Fibroblast of upper back skin (primary cell): ENCODE data around the gene GRIK4.

Source experiments
- DNase-seq: peaks from one replicate; pipeline ENCODE4 v3.0.0-alpha.2; 2013

Gene GRIK4

GRCh38 chr11:120818097-120818496 lies 306.5 kb downstream of the GRIK4 start:
- DNase-seq, result no peak

DNA sequence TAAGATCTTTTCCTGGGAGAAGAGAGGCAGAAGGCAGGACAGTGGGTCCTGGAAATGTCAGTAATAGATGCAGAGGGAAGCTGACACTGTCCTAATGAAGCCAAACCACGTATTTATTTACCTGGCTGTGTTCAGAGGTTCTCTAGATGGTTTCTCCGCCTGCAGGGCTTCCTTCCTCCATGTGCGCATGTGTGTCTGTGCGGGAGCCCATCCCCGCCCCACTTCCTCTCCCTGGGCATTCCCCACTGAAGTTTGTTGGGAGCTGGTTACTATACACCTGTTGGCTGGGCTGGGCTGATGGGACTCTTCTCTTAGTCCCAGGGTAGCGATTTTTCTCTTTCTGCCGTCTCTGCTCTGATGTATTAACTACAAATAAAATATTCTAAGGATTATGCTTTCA lies 307.5 kb downstream of the GRIK4 start:
- no peak for DNase-seq

DNA sequence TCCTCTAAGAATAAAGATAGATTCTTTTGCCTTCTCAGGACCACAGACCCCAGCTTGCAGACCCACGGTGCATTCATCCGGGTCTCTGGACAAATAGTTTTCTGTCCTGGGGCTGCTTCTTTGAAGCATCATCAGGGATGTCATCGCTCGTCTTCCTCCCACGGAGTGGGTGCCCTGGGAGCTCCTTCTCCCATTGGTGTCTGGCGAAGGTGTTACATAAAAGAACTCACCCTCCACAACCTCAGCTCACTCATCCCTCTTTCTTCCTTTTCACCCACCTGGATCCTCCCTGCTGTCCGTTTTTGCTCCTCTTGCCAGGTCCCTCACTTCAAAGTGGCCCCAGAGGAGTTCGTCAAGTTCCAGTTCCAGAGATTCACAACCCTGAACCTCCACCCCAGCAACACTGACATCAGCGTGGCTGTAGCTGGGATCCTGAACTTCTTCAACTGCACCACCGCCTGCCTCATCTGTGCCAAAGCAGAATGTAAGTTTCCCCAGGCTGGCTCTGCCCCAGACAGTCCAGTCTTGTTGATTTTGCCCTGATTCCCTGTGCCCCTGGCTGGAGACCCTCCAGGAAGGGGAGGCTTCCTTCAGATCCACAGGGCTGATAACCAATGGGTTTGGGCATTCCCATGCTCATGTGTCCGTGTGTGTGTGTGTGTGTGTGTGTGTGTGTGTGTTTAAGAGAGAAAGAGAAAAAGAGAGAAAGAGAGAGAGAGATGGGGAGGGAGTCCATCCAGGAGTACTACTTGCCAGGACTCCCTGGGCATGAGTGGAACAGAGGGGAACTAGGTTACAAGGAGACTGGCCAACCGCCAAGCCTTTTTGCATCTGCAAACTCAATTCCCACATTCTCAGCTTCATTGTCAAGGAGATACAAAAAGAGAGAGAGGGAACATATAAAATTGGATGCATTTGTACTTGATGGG lies 308.2 kb downstream of the GRIK4 start:
- DNase-seq, result no peak

- no peak for DNase-seq
Measured at GRCh38 chr11:120823159-120823558, 311.6 kb downstream of the GRIK4 start.

DNA sequence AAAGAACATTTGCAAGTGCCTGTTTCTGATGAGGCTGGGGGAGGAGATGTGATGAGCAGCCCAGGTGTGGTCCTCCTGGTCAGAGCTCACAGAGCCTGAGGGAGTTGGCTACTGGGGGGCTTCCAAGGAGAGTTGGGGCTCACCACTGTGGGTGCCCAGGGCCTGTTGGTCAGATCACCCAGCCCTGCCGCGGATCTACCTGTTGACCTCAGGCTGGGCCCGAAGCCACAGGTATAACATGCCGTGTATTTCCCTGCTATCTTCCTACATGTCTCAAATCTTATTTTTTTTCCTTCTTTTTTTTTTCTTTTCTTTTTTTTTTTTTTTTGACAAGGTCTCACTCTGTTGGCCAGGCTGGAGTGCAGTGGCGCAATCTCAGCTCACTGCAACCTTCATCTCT lies 312.7 kb downstream of the GRIK4 start:
- no peak for DNase-seq

- no peak for DNase-seq
Measured at GRCh38 chr11:120827198-120827597, 315.6 kb downstream of the GRIK4 start.

GRCh38 chr11:120827820-120828219 lies 316.3 kb downstream of the GRIK4 start:
- DNase-seq, result no peak

GRCh38 chr11:120828847-120829246 lies 317.3 kb downstream of the GRIK4 start:
- no peak for DNase-seq

- DNase-seq, result no peak
Measured at GRCh38 chr11:120830085-120830620, 318.6 kb downstream of the GRIK4 start.

DNA sequence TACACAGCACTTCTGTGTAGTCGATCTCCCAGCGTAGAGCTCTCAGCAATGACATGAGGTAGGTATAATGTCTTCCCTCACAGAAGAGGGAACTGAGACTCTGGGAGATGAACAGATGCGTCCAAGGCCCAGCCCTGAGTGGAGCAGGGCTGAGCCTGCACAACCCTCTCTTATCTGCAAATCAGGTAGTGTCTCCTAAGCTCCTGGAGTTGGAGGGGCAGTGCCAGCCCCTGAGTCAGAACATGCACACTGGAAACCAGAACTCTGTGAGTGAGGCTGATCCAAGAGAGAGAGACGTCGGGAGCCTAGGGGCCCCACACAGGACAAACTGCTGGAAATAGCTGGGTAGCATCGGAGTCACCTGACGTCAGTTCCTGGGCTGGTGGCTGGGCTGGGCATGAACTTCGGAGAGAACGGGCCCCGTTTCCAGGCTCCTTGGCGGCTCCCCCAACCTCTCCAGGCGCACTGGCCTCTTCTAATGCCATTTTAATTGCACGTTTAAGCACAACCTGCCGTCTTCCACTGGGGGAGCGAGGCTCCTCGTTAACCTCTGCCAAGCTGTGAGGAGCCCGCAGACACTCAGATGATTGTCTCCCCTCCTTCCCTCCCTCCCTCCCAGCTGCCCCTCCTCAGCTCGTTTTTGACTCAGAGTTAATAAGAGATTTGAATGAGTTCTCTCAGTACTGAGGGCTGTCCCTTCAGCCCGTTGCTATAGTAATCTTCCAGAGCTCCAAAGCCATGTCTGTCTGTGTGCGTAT lies 321.1 kb downstream of the GRIK4 start:
- no peak for DNase-seq

GRCh38 chr11:120834686-120835210 lies 323.2 kb downstream of the GRIK4 start:
- DNase-seq, result no peak

DNA sequence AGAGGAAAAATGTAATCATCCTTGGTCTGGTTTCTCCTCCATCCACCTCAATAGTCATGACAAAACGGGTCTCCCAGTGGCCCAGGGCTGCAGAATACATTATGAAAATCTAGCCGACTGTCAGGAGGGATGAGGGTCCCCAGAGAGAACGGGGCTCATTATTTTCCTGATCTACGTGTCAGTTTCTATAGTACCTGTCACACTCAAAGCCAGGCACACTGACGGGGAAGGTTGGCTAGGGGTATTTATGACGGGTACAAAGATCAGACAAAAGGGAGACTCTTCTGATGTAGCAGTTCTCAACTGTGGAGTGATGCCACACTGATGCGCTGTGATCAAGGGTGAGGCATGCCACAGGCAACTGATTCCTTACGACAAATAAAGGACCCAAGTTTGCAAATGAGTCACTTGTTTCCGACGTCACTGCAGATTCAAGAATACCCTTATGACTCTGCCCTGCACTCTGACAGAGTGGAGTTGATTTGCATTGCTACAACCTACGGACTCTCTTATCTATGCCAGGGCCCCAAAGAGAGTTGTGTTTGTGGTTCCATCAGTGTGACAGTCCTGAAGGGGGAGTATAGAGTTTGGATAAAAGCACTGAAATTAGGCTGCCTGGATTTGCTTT lies 324.2 kb downstream of the GRIK4 start:
- DNase-seq, result no peak

DNA sequence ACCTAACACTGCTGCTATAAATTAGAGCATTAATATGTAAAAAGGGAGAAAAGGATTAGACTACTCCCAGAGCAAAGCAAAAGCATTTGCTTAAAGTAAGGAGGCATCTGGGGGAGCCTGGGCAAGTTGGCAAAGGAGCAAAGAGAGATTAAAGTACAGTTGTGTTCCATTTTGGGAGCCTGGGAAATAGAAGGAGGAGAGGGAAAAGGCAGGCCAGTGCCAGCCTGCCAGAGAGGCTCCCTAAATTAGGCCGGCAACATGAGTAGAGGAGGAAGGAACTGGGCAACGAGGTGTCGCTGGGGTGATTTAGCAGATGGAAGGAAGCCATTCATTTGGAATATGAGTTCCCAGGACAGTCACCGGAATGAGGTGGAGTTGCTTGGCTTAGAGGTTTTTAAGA lies 326.1 kb downstream of the GRIK4 start:
- DNase-seq, result no peak

DNA sequence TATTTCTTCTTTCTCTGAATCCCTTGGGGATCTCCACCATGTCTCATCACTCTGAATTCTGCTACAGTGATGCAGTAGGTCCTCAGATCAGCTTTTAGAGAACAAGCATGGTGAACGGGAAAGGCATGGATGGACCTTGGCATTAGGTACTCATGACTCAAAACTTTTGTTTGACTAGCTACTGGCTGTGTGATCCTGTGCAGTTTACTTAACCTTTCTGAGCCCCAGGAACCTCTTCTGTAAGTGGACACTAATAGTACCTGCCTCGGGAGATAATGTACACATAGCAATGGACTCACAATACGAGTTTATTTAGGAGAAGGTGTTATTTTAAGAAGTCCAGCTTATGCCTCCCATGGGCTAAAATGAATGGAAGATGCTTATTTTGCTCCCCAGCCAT lies 327.7 kb downstream of the GRIK4 start:
- no peak for DNase-seq

DNA sequence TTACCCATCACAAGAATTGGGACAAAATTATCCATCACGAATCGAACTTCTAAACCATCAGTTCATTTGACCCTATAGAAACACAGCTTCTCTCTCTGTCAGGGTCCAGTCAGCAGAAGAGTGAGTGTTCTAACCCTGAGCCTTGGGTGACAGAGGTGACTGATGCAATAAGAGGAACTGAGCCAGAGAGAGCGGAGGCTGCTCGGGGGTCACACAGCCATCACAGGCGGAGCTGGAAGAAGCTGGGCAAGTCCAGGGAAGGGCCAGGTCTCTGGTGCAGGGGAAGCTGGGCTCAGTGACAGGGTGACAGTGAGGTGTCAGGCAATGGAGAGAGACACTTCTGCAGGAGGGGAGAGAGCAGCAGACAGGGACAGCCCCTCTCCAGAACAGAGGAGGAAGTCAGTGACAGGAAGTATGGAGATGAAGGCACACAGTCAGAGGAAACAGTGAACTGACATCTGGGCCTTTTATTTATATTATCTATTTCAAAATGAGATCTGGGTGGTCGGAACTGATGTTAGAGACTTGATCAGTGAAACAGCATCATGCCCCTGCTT lies 328.4 kb downstream of the GRIK4 start:
- DNase-seq, result no peak

DNA sequence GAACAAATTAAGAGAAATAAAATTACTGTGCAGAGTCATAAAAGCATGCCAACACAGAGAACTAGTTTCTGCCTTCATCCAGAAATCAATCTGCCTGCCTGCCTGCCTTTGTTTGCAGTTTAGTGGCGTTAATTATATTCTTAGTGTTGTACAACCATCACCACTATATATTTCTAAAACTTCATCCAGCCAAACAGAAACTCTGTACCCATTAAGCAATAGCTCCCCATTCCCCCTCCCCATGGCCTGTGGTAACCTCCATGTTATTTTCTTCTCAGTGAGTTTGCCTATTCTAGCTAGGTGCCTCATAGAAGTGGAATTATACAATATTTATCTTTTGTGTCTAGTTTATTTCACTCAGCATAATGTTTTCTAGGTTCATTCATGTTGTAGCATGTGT lies 329.1 kb downstream of the GRIK4 start:
- DNase-seq, result no peak

GRCh38 chr11:120841074-120841473 lies 329.5 kb downstream of the GRIK4 start:
- no peak for DNase-seq

GRCh38 chr11:120842195-120842594 lies 330.6 kb downstream of the GRIK4 start:
- no peak for DNase-seq

DNA sequence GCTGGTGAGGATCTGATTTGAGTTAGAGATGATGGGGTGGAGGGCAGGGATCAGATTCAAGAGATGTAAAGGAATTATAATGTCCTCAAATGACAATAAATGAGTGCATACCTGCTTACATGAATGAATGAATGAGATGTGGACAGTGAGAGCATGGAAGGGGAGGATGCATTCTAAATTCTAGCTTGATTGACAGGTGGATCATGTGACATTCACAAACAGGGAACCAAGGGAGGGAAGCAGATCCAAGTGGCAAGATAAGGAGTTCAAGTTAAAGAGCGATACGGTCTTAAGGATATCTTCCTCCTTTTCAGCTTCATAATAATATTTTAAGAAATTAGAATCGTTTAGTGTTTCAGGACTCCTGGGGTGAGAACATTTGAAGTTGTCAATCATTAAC lies 341.9 kb downstream of the GRIK4 start:
- DNase-seq, result no peak

- no peak for DNase-seq
Measured at GRCh38 chr11:120854988-120855387, 343.4 kb downstream of the GRIK4 start.

DNA sequence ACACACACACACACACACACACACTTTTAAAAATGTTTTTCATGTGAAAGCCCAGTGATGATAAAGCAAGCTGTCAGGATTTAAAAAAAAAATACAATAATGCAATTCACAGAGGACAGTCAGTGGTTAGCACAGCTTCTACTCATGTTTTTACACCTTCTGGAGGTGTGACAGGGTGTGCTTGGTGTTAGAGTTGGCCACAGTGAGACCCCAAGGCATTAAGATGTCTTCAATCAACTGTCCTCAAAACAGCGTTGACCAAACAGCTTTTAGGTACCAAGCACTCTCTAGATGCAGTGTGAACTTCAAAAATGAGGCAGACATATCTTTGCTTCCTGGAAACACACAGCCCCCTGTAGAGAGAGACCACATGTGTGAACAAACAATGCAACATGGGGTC lies 346.0 kb downstream of the GRIK4 start:
- DNase-seq, result no peak

- peak; percentile 38 for DNase-seq
Measured at GRCh38 chr11:120858740-120859139, 347.2 kb downstream of the GRIK4 start.
